ENCODE data around the gene RBM39.
A peak's percentile ranks its signal among the peaks of the same experiment; 100 is the strongest.

Gene RBM39

GRCh38 chr20:35743693-35744491 is 1.8 kb upstream of the RBM39 start:
- peak overlapping the region; percentile 98 for H3K9ac ChIP-seq (ENCODE audit: low read length)
- peaks cover 25% of the 10 kb centered on the region for H3K36me3 ChIP-seq (replicated peaks; ENCODE audit: low read depth, low read length)
- H3K27me3 ChIP-seq (ENCODE audit: low read depth, low read length), result no peaks in the 10 kb centered on the region
- no peaks in the 10 kb centered on the region for H3K9me3 ChIP-seq (ENCODE audit: insufficient read depth, low read length)
- H3K79me2 ChIP-seq (ENCODE audit: low read length), result peaks cover 44% of the 10 kb centered on the region
- peaks cover 26% of the 10 kb centered on the region for H3K4me1 ChIP-seq (ENCODE audit: low read length)
- peak overlapping the region; percentile 84 for H3K4me2 ChIP-seq (ENCODE audit: low read length)
- H3K27ac ChIP-seq (ENCODE audit: low read length), result peak overlapping the region; percentile 89
- H2AFZ ChIP-seq (ENCODE audit: low read depth, low read length), result no peak overlapping the region
- H4K20me1 ChIP-seq (ENCODE audit: insufficient read depth, low read length), result peaks cover 23% of the 10 kb centered on the region
- TF ChIP-seq CTCF (IDR thresholded peaks at IDR 0.05; ENCODE audit: low read depth, low read length) (no peak), EZH2phosphoT487 (IDR thresholded peaks at IDR 0.05; ENCODE audit: low read depth) (no peak)
- peak overlapping the region; percentile 83 for H3K4me3 ChIP-seq (ENCODE audit: low read length)

- Histone ChIP-seq H3K27me3 (ENCODE audit: low read depth, low read length) (no peaks in the 10 kb centered on the region), H3K9me3 (ENCODE audit: insufficient read depth, low read length) (no peaks in the 10 kb centered on the region), H3K79me2 (ENCODE audit: low read length) (peaks cover 53% of the 10 kb centered on the region), H3K9ac (ENCODE audit: low read length) (peak overlapping the region; percentile 98), H3K4me3 (ENCODE audit: low read length) (peak overlapping the region; percentile 83), H3K4me2 (ENCODE audit: low read length) (peak overlapping the region; percentile 84), H3K36me3 (replicated peaks; ENCODE audit: low read depth, low read length) (peaks cover 35% of the 10 kb centered on the region), H4K20me1 (ENCODE audit: insufficient read depth, low read length) (peaks cover 32% of the 10 kb centered on the region), H2AFZ (ENCODE audit: low read depth, low read length) (no peak overlapping the region), H3K4me1 (ENCODE audit: low read length) (peaks cover 26% of the 10 kb centered on the region), H3K27ac (ENCODE audit: low read length) (peak overlapping the region; percentile 89)
- TF ChIP-seq CTCF (IDR thresholded peaks at IDR 0.05; ENCODE audit: low read depth, low read length) (no peak), EZH2phosphoT487 (IDR thresholded peaks at IDR 0.05; ENCODE audit: low read depth) (no peak)
Observed at GRCh38 chr20:35742741-35743523, 872 bp upstream of the RBM39 start.

- Histone ChIP-seq H3K27ac (ENCODE audit: low read length) (no peak overlapping the region), H3K36me3 (replicated peaks; ENCODE audit: low read depth, low read length) (peaks cover 55% of the 10 kb centered on the region), H3K4me3 (ENCODE audit: low read length) (peak overlapping the region; percentile 95; the same call in 1 of the 2 replicates), H4K20me1 (ENCODE audit: insufficient read depth, low read length) (peaks cover 64% of the 10 kb centered on the region), H3K27me3 (ENCODE audit: low read depth, low read length) (no peaks in the 10 kb centered on the region), H2AFZ (ENCODE audit: low read depth, low read length) (no peak overlapping the region), H3K79me2 (ENCODE audit: low read length) (peaks cover 87% of the 10 kb centered on the region), H3K9ac (ENCODE audit: low read length) (no peak overlapping the region), H3K4me1 (ENCODE audit: low read length) (peaks cover 32% of the 10 kb centered on the region), H3K4me2 (ENCODE audit: low read length) (peak overlapping the region; percentile 88), H3K9me3 (ENCODE audit: insufficient read depth, low read length) (no peaks in the 10 kb centered on the region)
- no peak for TF ChIP-seq EZH2phosphoT487 (IDR thresholded peaks at IDR 0.05; ENCODE audit: low read depth)
- TF ChIP-seq CTCF (IDR thresholded peaks at IDR 0.05; ENCODE audit: low read depth, low read length), result peak; percentile 15; the same call in 1 of the 2 replicates
Observed at GRCh38 chr20:35739294-35740163, 2.5 kb downstream of the RBM39 start.
